C1 segment of cervical spinal cord (tissue), 14 donors: ENCODE data around the gene CEP250.

ENCODE experiments used
- DNase-seq, 14 donors: peaks; one replicate each; lab custom pipeline; 2025; lab: John Stamatoyannopoulos, UW

Gene CEP250

DNA sequence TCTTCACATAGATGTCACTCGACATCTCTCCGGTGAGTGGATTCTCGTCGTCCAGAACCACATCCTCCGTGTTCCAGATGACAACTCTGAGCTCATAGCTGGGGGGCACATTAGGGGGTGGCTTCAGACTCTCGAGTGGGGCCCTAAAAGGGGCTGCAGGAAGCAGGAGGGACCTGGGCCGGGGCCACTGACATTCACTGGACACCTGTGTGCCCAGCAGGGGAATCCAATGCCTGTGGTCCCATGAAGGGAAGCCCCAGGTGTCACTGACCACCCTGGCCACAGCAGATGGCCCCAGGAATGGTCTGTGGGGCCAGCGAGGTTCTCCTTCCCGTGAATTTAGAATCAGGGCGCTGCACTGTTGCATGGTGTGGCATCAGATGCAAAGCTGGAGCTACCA lies 105.1 kb downstream of the CEP250 start:
- no peak for DNase-seq

DNA sequence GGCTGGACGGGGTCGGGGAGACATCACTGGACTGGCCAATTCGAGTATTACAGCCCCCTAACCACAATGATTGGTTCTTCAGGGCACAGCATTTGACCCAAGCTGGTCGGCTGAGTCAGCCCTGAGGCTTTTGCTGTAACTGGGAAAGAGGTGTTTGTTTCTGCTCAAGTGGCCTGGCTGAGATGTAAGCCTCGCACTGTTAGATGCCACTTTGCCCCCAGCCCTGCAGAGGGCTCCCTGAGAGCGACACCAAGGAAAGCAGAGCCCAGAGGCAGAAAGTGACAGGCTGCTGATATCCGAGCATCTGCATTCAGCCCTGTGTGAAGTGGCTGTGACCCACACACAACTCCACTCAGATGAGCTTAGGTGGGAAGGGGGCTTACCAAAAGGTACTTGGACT lies 105.9 kb downstream of the CEP250 start:
- peak in 2 of 14 donors; percentile 8 to 30 for DNase-seq

DNA sequence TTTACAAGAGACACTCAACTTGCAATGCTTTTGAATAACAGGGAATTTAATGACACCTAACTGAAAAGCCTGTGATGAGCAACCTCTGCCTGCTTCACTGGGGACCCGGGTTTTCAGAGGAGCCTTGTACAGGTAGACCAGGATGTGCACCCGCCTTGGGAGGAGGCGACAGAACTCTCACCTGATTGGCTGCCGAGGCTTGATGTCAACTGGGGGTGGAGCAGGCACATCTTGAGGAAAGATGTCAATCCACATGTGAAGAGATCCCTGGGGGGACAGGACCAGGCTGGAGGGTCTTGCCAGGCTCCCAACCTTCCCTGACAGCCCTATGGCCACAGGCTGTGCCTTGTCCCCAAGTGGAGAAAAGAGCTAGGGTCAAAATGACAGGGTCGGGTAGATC lies 106.3 kb downstream of the CEP250 start:
- no peak for DNase-seq

DNA sequence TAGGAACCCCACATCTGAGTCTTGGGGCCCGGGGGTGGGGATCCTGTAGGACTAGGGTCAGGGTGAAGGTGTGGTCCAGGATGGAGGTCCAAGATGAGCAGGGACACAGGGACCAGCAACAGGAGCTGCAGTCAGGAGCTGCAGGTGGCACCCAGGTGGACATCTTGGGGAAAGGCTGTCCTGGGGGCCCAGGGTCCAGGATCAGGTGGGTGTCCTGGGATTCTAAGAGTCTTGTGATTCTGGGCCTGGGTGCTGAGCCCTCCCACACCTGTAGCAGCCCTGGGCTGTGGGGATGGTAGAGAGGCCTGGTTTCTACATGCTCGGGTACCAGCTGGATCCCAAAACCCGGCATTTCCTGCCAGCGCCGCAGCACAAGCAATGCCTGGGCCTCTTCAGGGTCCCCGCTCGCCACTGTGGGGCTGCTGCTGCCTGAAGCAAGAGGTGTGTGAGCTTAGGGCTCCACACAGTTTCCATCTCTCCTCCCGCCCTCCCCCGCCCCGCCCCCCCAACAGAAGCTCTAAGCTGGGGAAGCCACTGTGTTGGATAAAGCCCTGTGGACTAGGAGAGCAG lies 107.2 kb downstream of the CEP250 start:
- DNase-seq, result no peak

DNA sequence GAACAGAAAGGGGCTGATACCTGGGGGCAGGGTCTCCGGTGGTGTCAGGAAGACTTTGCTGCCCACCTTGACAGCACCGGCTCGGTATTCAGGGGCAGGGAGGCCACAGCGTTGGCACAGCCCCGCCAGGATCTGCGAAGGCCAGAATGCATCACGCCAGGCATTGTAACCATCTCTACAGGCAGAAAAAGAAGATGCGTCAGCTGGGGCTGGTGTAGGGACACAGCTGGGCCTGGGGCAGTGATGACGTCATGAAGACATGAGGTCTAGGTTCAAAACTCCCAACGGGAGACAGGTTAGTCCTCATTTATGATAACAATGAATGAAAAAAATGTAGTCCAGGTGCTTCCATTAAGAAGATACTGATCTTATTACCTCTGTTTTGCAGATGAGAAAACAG lies 108.4 kb downstream of the CEP250 start:
- no peak for DNase-seq

DNA sequence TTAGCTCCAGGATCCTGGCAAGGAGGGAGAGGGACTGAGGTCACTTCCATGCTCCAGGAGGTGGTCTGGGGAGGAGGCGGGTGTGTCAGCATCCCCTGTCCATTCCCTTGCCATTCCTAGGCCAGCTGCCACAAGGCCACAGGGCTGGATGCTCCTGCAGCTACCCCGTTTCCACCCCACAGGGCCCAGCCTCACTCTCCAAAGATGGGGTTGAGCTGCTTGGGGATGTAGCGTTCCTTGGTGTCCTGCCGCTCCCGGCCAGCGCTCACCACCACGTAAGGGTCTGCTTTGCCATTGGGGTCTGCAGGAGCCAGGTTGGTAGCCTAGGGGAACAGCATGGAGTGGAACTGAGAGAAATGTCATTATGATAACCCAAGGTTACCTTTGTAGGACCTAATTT lies 109.5 kb downstream of the CEP250 start:
- DNase-seq, result no peak

DNA sequence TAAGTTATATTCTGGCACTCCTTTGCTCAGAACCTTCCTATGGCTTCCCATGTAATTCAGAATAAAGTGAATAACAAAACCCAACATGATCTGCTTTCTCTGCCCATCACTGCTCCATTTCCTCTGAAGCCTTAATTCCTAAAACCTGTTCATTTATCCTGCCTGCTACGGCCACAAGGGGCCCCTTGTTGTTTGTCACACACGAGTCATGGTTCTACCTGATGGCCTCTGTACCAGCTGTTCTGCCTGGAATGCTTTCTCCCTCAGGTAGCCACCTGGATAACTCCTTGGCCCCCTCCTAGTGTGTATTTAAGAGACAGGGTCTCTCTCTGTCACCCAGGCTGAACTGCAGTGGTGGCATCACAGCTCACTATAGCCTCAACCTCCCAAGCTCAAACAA lies 113.2 kb downstream of the CEP250 start:
- DNase-seq, result no peak
